Duodenal mucosa (tissue), 2 donors: ENCODE results near the gene ADARB2.

Source experiments
- H3K27ac ChIP-seq: one replicate; pipeline ENCODE4 v1.7.0; 2013; ENCODE audit warnings: low read depth, low read length
- H3K27me3 ChIP-seq, 2 donors: one replicate each; pipeline ENCODE4 v1.7.0; 2013; ENCODE audit warnings: low read length in 2 of 2, control low read depth in 1 of 2; ENCODE audit not compliant: insufficient read depth in 2 of 2, control insufficient read depth in 1 of 2
- H3K36me3 ChIP-seq, 2 donors: one replicate each; pipeline ENCODE4 v1.7.0; 2013; ENCODE audit warnings: low read length in 2 of 2, control low read depth in 1 of 2; ENCODE audit not compliant: insufficient read depth in 2 of 2, control insufficient read depth in 1 of 2
- H3K4me1 ChIP-seq, 2 donors: one replicate each; pipeline ENCODE4 v1.7.0; 2013; ENCODE audit warnings: low read length in 2 of 2, control low read depth in 1 of 2; ENCODE audit not compliant: insufficient read depth in 2 of 2, control insufficient read depth in 1 of 2
- H3K4me3 ChIP-seq, 2 donors: one replicate each; pipeline ENCODE4 v1.7.0; 2013; ENCODE audit warnings: low read length in 2 of 2, low read depth in 1 of 2
- H3K9ac ChIP-seq, 2 donors: one replicate each; pipeline ENCODE4 v1.7.0; 2013; ENCODE audit warnings: low read length in 2 of 2, low read depth in 1 of 2
- H3K9me3 ChIP-seq, 2 donors: one replicate each; pipeline ENCODE4 v1.7.0; 2013; ENCODE audit warnings: low read length in 2 of 2, control low read depth in 1 of 2; ENCODE audit not compliant: control insufficient read depth in 1 of 2

The ADARB2 gene

DNA sequence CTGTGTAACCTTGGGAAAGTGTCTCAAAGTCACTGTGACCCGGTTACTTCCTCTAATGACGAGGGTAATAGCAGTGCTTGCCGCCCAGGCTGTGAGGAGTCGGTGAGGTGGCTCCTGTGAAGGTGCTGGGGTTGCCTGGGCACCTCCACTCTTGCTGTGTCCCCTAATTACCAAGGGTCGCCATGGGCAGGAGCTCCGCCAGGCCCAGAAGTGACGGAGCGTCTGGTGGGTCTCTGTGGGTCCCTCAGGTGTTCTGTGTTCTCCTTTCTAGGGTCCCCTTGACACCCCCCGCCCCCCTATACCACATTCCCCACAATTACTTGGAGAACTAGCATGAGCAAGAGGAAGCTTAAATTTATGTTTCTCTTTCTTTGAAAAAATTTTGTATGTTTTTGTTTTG lies 519.7 kb downstream of the ADARB2 start:
- H3K36me3 ChIP-seq, result no peaks in the 10 kb centered on the region
- no peak overlapping the region for H3K27ac ChIP-seq
- no peaks in the 10 kb centered on the region for H3K27me3 ChIP-seq
- H3K4me3 ChIP-seq, result no peak overlapping the region
- H3K9ac ChIP-seq, result no peak overlapping the region
- H3K9me3 ChIP-seq, result no peaks in the 10 kb centered on the region
- H3K4me1 ChIP-seq, result no peaks in the 10 kb centered on the region

DNA sequence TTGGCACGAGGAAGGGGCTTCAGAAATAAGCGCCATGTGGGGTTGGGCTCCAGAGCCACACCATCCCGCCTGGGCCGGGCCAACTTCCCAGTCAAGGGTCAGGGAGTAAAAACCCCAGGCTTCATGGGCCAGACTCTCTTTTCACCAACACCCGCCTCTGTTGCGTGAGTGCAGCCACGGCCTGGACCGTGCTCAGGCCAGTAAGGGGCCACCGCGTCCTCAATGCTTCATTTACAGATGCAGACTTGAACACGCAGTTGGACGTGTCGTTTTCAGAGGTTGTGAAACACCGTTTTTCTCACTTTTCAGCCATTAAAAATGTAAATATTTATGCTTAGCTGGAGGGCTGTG lies 520.1 kb downstream of the ADARB2 start:
- H3K4me3 ChIP-seq, result no peak overlapping the region
- no peaks in the 10 kb centered on the region for H3K9me3 ChIP-seq
- no peak overlapping the region for H3K27ac ChIP-seq

DNA sequence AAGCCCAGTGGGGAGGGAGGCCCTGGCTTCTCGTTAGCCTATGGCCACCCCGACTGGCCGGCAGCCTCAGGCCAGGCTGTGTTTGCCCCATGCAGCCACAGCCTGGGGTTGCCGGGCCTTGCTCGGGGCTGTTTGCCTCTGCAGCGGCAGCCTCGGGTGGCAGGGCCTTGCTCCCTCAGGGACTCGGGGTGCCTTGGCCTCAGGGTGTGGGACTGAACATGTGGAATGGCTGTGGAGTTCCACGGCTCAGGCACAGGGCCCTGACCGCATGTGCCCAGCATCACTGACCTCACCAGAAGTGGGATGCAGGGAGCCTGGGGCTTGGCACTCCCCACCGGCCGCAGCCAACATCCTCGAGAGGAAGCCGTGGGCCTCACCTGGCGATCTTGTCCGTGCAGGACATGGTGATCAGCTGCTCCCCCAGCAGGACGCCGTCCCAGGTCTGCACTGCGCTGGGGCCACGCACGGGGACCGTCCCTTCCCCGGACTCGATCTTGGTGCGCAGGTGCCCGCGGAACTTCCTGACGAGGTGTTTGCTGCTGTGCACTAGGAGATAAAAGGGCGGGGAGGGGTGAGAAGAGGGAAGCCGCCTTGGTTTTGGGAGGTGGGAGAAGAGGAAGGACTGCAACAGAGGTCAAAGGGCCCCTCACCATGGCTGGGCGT lies 520.6 kb downstream of the ADARB2 start:
- Histone ChIP-seq H3K9ac (no peak overlapping the region), H3K9me3 (no peaks in the 10 kb centered on the region), H3K27me3 (no peaks in the 10 kb centered on the region), H3K27ac (no peak overlapping the region), H3K36me3 (no peaks in the 10 kb centered on the region), H3K4me3 (no peak overlapping the region), H3K4me1 (no peaks in the 10 kb centered on the region)

More for the DNA sequence above, 520.1 kb downstream of the ADARB2 start:
- Histone ChIP-seq H3K9ac (no peak overlapping the region), H3K36me3 (no peaks in the 10 kb centered on the region), H3K4me1 (no peaks in the 10 kb centered on the region), H3K27me3 (no peaks in the 10 kb centered on the region)

DNA sequence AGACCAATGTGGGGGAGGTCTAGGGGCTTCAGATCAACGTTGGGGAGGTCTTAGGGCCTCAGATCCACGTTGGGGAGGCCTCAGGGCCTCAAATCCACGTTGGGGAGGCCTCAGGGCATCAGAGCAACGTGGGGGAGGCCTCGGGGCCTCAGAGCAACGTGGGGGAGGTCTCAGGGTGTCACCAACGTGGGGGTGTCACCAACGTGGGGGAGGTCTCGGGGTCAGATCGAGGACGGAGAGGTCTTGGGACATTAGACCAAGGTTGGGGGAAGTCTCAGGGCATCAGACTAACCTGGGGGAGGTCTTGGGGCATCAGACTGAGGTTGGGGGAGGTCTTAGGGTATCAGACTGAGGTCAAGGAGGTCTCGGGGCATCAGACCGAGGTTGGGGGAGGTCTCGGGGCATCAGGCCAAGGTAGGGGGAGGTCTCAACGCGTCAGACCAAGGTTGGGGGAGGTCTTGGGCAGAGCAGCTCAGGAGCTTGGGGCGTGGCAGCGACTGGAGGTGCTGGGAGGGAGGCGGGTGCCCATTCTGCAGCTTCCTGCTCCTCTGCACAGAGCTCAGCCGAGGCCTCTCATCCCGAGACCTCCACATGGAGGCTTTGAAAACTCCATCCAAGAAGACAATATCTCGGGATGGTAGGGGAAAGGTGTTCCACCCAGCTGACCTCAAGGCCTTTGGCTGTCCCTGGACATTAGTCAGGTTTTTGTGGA lies 521.3 kb downstream of the ADARB2 start:
- H3K27me3 ChIP-seq, result no peaks in the 10 kb centered on the region
- H3K36me3 ChIP-seq, result no peaks in the 10 kb centered on the region
- H3K9me3 ChIP-seq, result no peaks in the 10 kb centered on the region
- no peak overlapping the region for H3K9ac ChIP-seq
- H3K4me3 ChIP-seq, result no peak overlapping the region
- H3K27ac ChIP-seq, result no peak overlapping the region
- no peaks in the 10 kb centered on the region for H3K4me1 ChIP-seq

DNA sequence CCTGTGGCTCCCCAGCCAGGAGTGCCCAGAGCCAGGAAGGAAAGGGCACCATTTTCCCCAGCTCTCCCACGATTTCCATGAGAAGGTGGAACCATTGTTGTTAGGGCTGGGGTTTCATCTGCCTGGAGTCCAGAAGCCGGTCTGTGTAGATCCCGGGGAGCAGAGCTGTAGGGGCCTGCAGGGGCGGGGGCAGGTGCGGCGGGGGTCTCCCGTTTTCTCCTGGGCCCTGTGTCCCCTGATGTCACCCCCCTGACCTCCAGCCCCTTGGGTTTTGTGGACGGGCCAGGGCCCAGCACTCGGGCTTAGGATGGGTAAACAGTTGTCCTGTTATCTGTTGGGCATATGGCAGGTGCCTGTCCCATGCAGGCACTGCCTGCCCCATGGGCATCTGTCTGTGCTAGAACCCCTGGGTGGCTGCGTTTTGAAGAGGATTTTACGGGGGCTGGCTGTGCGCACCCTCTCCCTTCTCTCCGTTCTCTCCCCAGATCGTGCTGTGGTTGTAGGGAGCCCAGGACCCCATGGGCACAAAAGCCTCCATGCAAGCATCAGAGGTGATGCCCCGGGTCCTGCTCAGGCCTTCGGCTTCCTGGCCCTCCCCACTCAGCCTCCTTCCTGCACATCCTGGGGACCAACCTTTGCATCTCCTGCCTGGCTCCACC lies 522.3 kb downstream of the ADARB2 start:
- Histone ChIP-seq H3K9ac (no peak overlapping the region), H3K27ac (no peak overlapping the region), H3K36me3 (no peaks in the 10 kb centered on the region), H3K4me3 (no peak overlapping the region), H3K4me1 (no peaks in the 10 kb centered on the region), H3K27me3 (no peaks in the 10 kb centered on the region), H3K9me3 (no peaks in the 10 kb centered on the region)

DNA sequence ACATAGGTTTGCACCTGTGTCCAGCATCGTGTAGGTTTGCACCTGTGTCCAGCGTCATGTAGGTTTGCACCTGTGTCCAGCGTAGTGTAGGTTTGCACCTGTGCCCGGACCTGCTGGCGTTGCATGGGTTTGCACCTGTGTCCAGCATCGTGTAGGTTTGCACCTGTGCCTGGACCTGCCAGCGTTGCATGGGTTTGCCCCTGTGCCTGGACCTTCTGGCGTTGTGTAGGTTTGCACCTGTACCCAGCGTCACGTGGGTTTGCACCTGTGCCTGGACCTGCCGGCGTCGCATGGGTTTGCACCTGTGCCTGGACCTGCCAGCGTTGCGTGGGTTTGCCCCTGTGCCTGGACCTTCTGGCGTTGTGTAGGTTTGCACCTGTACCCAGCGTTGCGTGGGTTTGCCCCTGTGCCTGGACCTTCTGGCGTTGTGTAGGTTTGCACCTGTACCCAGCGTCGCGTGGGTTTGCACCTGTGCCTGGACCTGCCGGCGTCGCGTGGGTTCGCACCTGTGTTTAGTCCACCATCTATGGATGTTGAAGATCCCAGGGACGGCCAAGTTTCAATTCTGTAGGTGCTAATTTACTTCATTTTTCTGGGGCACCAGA lies 523.2 kb downstream of the ADARB2 start:
- Histone ChIP-seq H3K4me1 (no peaks in the 10 kb centered on the region), H3K27ac (no peak overlapping the region), H3K36me3 (no peaks in the 10 kb centered on the region), H3K9ac (no peak overlapping the region), H3K9me3 (no peaks in the 10 kb centered on the region), H3K4me3 (no peak overlapping the region), H3K27me3 (peaks cover 0 to 2% of the 10 kb centered on the region in 2 donors)

DNA sequence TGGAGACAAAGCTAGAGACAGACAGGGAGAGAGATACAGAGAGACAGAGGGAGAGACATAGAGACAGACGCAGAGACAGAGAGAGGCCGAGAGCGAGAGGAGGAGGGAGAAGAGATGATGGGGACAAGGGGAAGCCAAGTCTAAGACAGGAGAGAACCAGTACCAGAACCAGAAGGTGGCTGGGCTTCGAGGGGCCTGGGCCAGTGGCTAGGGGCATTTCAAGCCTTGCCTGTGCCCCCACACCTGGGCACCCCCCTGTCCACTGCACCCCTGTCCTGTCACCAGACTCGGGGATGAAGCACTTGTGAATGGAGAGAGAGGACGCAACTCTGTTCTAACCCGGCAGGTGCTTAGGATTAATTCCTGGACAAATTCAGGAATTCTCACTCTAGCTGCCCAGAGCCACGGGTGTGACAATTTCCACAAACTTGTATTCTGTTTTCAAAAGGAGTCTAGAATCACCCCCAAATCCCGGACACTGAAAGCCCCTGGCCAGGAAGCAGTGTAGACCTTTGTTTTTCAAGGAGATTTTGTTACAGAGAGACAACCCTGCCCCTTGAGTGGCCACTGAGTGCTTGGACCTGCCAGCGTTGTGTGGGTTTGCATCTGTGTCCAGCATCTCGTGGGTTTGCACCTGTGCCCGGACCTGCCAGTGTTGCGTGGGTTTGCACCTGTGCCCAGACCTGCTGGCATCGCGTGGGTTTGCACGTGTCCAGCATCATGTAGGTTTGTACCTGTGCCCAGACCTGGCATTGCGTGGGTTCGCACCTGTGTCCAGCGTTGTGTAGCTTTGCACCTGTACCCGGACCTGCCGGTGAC lies 523.9 kb downstream of the ADARB2 start:
- Histone ChIP-seq H3K27me3 (peaks cover 0 to 4% of the 10 kb centered on the region in 2 donors), H3K36me3 (no peaks in the 10 kb centered on the region), H3K4me3 (no peak overlapping the region), H3K4me1 (no peaks in the 10 kb centered on the region), H3K9ac (no peak overlapping the region), H3K27ac (no peak overlapping the region), H3K9me3 (no peaks in the 10 kb centered on the region)

DNA sequence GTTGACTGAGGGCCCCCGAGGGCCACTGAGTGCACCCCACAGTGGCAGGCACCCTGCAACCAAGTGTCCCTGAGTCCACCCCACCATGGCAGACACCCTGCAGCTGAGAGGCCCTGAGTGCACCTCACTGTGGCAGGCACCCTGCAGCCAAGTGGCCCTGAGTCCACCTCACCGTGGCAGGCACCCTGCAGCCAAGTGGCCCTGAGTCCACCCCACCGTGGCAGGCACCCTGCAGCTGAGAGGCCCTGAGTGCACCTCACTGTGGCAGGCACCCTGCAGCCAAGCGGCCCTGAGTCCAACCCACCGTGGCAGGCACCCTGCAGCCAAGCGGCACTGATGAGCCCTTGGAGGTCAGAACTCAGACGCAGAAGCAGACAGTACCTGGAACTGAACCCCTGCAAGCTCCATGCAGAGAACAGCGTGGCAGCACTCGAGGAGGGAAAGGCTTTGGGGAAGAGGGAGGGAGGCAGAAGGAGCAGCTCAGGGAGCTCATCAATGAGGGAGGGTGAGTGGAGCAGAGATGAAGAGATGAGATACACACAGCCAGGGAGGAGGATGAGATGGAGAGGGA lies 524.7 kb downstream of the ADARB2 start:
- Histone ChIP-seq H3K4me1 (no peaks in the 10 kb centered on the region), H3K27ac (no peak overlapping the region), H3K27me3 (peaks cover 0 to 4% of the 10 kb centered on the region in 2 donors), H3K9ac (no peak overlapping the region), H3K36me3 (no peaks in the 10 kb centered on the region), H3K4me3 (no peak overlapping the region), H3K9me3 (no peaks in the 10 kb centered on the region)

DNA sequence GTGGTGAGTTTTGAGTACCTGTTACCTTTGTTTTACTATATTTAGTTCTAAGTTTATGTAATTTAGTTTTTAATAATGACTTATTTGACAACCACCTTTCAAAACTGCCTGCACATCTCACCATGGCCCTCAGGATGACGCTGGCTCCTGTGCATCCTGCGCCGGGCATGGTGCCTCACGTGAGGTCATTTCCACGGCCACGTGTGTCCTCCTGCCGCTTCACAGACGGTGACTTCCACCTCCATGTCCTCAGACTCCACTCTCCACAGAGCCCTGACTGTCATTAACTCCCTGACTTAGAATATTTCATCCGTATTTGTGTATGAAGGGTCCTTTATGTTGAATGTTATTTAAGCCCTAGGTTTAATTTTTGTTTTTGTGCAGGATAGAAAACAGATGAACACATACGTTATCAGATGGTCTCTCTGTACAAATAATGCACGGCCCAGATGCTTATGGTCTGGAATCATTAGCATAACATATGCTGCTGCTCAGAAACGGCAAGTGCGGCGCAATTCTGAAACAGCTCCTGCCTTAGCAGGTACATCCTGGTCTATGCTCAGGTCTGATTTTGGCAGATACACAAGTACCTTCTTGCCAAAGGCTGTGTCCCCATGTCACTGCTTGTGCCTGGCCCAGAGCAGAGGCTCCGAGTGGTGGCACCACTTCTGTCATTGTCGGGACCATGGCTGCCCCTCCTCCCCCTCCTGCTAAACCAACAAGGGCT lies 525.3 kb downstream of the ADARB2 start:
- no peak overlapping the region for H3K4me3 ChIP-seq
- no peak overlapping the region for H3K27ac ChIP-seq
- peaks cover 0 to 4% of the 10 kb centered on the region in 2 donors for H3K27me3 ChIP-seq
- no peaks in the 10 kb centered on the region for H3K4me1 ChIP-seq
- H3K36me3 ChIP-seq, result no peaks in the 10 kb centered on the region
- no peaks in the 10 kb centered on the region for H3K9me3 ChIP-seq
- H3K9ac ChIP-seq, result no peak overlapping the region
